GM13976 (cell line): ENCODE measurements around the gene GABRG3.

Experiments used
- DNase-seq: peaks from one replicate; pipeline ENCODE4 v3.0.0; 2012; ENCODE audit warnings: low spot score
- CTCF ChIP-seq: IDR thresholded peaks from 2 replicates; pipeline ENCODE4 v1.5.1; 2012; ENCODE audit warnings: borderline replicate concordance, mild to moderate bottlenecking; ENCODE audit not compliant: insufficient read depth; ENCODE audit errors: extremely low read depth, missing control alignments, control extremely low read depth
- in situ Hi-C: fragments of 300-500 bp; cut with MboI; formaldehyde crosslinking; loops from one replicate; pipeline ENCODE4 v1.12.0; 2022; ENCODE audit warnings: low sequenced_read_pairs, mixed read lengths, inconsistent platforms; ENCODE audit not compliant: unreplicated experiment

Gene GABRG3

GRCh38 chr15:27050163-27050562 lies 79.2 kb downstream of the GABRG3 start:
- no peak for TF ChIP-seq CTCF
- no peak for DNase-seq
- in situ Hi-C loops = no loop called here

GRCh38 chr15:27054426-27054825 lies 83.4 kb downstream of the GABRG3 start:
- no peak for TF ChIP-seq CTCF
- no peak for DNase-seq
- in situ Hi-C loops = no loop called here

DNA sequence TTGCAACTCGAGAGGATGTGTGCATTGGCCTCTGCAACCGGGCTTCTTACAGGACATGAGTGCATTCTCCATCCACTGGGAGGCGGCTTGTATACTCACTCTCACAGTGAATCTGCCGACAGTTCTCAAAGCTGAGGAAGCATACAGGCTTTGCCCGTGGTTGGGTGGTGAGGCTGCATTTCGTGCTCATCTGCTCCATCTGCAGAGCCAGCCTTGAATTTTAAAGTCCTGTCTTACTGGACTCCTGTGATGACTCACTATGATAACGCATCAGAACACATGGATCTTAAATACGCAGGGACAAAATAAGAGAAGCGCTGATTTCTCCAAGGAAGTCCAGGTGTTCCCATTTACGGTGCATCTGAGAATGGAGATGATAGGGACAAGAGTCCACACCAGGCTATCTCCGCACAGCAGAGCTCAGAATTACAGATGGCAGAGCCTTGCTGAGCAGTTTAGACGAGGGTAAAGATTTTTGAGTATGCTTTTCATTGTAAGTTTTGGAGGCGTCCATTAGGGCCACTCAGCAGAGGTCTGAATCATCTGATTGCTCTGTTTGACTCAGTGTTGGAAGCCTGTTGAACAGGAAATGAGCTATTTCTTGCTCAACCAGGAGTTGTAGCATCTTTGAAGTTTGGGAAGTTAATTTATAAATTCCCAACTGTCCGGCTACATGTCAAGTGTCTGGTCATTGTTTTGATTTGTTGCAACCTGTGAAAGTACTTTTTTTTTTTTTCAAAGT lies 87.1 kb downstream of the GABRG3 start:
- no peak for DNase-seq
- in situ Hi-C loops = no loop called here
- TF ChIP-seq CTCF = no peak

DNA sequence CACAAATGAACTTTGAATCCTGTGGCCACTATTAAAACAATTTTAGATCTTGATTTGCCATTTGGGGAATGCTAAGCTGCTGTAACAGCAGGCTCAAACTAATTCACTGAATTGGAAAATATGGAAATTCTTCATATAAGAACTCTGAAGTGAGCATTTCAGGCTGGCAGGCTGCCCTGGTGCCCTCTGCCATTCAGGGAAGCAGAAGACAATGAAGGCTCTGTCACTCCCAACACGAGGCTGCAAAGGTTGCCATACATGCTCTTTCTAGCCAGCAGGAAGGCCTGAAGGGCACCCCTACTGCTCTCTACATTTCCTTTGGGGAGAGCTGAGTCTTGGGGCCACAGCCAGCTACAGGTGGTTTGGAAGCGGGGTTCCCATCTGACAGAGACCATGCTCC lies 88.0 kb downstream of the GABRG3 start:
- no peak for DNase-seq
- in situ Hi-C loops = no loop called here
- TF ChIP-seq CTCF = no peak

- in situ Hi-C loops = no loop called here
- TF ChIP-seq CTCF = peak; percentile 34
- peak; percentile 37 for DNase-seq
These were observed 88.7 kb downstream of the GABRG3 start for GRCh38 chr15:27059610-27060202.

DNA sequence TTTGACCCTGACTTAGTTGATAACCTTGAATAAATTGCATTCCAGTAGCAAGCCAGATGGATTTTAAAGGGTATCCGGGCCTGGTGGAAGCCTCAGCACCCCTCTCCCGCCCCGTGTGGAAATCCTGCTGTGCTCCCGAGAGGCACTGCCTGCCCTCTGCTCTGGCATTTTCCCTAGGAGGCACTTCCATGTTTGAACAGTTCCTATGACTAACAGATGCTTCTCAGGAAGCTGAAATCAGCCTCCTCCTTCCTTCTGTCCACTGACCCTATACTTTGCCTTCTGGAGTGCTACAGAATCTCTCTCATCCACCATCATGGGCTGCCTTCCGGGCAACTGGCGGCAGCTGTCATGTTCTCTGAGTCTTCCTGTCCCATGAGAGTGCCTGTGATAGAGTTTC lies 90.8 kb downstream of the GABRG3 start:
- TF ChIP-seq CTCF = no peak
- in situ Hi-C loops = no loop called here
- no peak for DNase-seq
